ENCODE results near the gene HIBCH.
"Not testable (repeated sequence)": the region's sequence is repeated elsewhere in the genome, so short reads cannot be mapped to it uniquely, and the experiment has no call there.

HIBCH gene

GRCh38 chr2:190302052-190302451, 17.6 kb downstream of the HIBCH start:
- no peak for DNase-seq

- DNase-seq = no peak
These were observed 18.6 kb downstream of the HIBCH start for GRCh38 chr2:190301032-190301431.

DNA sequence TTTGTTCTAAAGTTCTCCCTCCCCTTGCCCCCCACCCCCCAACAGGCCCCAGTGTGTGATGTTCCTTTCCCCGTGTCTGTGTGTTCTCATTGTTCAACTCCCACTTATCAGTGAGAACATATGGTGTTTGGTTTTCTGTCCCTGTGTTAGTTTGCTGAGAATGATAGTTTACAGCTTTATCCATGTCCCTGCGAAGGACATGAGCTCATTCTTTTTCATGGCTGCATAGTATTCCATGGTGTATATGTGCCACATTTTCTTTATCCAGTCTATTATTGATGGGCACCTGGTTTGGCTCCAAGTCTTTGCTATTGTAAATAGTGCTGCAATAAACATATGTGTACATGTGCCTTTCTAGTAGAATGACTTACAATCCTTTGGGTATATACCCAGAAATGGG, 21.7 kb downstream of the HIBCH start:
- not testable (repeated sequence) for DNase-seq

- no peak for DNase-seq
These were observed 35.8 kb downstream of the HIBCH start for GRCh38 chr2:190283783-190284182.

- no peak for DNase-seq
These were observed 38.9 kb downstream of the HIBCH start for GRCh38 chr2:190280565-190281350.

DNA sequence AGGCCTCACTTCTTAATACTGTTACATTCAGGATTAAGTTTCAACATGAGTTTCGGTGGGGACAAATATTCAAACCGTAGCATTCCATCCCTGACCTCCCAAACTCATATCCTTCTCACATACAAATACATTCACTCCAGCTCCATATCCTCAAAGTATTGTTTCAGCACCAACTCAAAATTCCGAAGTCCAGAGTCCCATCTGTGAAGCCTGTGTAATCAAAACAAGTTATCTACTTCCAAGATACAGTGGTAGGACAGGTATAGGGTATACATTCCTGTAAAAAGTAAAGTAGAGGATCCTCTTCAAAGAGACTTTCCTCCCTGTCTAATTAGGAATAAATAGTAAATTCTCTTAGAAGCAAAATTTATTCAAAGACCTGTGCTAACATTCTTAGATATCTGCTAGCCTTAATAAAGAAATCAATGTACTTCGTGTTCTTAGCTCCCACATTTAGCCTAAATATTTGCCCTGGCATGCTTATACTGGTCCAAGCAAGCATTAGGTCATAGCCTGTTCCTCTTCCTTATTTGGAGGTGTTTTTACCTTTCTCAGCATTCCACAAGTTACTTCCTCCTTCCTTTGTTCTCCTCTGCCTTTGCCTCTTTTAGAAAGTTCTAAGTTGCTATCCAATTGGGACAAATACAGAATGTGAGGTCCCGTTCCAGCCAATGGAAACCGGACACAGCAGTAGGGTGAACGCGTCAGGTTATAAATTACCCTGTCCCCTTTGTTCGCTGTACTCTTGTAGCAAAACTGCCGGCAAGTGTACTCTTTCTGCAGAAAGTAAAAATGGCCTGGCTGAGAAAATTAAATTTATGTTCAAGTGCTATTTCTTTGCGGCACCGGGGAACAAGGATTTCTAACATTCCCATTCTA, 40.1 kb downstream of the HIBCH start:
- DNase-seq = not testable (repeated sequence)

GRCh38 chr2:190277234-190278112, 42.2 kb downstream of the HIBCH start:
- DNase-seq = no peak

- no peak for DNase-seq
These were observed 47.2 kb downstream of the HIBCH start for GRCh38 chr2:190272457-190272842.

DNA sequence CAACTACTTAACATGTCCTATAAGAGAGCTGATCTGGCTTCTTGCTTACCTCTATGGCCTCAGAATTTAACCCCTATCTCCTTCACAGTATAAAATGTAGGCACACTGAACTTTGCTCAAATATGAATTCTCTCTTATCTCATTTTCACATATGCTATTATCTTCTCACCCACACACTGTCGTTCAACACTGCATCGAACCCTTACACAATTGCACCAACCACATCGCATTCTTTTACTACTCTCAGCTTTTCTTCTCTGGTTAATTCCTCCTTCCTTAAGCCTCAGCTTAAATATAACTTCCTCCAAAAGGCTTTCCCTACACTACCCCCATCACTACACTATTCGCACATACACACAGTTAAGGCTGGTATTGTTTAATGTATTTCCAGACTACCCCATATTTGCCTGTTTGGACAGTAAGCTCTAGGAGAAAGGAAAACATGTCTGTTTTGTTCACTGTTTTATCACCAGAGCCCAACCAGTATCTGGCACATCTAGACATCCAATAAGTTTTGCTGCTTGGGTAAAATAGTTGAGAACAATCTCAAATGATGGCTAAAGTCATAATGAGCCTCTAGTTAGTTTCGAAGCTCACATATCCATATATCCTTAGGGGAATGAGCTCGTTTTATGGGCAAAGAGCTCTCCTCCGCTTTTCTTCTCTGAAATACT, 47.7 kb downstream of the HIBCH start:
- DNase-seq = no peak

DNA sequence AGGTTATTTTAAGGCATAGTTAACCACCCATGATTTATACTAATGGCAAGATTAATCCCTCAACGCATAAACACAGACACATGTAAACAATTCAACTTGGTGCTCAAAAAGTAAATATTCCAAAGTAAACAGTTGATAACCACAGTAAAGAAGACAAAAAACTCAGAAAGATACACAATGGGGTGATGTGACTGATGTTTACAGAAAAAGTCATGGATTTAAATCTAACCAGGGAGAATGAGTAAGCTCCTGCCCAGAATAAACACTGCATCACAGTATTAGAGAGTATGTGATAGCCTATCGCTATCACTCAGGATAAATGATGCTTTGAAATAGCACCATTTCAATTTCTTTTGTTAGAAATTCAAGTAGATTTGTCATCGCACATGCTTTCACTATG, 49.3 kb downstream of the HIBCH start:
- no peak for DNase-seq

GRCh38 chr2:190269699-190270098, 49.9 kb downstream of the HIBCH start:
- DNase-seq = not testable (repeated sequence)

GRCh38 chr2:190267302-190267701, 52.3 kb downstream of the HIBCH start:
- DNase-seq = no peak

- no peak for DNase-seq
These were observed 53.3 kb downstream of the HIBCH start for GRCh38 chr2:190266314-190266713.

- no peak for DNase-seq
These were observed 57.8 kb downstream of the HIBCH start for GRCh38 chr2:190261851-190262250.

GRCh38 chr2:190256087-190256486, 63.5 kb downstream of the HIBCH start:
- DNase-seq = no peak

GRCh38 chr2:190255676-190256075, 64.0 kb downstream of the HIBCH start:
- no peak for DNase-seq

DNA sequence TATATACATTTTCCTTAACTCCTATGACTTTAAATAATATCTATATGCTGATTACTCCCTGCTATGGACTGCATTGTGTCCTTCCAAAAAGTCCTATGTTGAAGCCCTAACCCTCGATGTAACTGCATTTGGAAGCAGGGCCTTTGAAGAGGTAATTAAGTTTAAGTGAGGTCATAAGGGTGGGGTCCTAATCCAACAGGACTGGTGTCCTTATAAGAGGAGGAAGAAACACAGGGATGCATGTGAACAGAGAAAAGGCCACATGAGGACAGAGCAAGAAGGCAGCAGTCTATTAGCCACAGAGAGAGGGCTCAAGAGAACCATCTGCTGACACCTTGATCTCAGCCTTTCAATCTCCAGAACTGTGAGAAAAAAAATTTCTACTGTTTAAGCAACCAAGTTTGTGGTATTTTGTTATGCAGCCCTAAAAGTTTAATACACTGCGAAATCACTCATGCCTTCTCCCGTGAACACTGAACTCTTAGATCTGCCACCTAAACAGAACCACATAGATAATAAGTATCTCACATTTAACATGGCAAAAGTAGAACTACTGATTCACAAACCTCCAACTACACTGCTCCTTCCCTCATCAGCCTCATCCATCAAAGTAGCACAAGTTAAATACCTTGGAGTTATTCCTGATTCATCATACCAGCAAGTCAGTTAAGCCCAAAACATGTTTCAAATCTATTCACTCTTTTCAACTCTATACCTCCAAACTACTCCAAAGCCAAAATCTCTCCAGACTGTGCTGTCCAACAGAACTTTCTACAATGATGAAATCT, 65.4 kb downstream of the HIBCH start:
- no peak for DNase-seq

DNA sequence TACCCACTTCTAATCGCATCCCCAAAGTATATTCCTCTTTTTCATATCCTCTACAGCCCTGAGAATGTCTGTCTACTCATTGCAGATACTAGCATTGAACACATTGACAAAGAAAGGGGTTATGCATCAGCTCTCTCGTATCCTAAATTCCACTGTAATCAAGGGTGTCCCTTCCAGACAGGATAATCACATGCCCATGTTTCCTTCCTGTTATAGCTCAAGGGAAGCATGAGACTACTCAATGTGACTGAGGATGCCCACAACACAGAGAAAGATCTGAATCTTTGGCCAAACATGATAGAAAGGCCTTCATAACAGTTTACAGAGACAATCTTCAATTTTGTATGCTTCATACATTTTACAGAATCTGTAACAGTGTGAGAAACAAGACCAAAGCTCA, 69.2 kb downstream of the HIBCH start:
- no peak for DNase-seq

GRCh38 chr2:190235551-190236075, 84.0 kb downstream of the HIBCH start:
- no peak for DNase-seq

DNA sequence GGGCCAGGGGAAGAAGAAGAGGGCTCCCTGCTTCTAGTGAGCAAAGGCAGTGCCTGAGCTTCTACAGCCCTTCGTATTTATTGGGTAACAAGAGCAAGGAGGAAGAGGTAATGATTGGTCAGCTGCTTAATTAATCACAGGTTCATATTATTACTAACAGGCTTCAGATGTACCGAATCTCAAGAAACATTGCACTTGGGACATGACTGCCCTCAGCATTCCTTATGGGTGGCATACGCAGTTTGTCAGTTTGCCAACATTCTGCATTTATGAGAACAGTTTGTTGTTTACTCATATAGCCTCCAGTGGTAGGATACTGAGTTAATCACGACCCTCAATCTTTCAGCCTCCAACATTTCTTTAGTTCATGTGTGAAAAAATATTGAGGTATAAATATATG, 84.5 kb downstream of the HIBCH start:
- no peak for DNase-seq

GRCh38 chr2:190223989-190224388, 95.6 kb downstream of the HIBCH start:
- DNase-seq = not testable (repeated sequence)

Data from cortex of kidney (tissue), 1 donor.